Suprapubic skin (tissue), 4 donors: Measurements from ENCODE around the gene SOX6. TPM values are rescaled to one million over a fixed set of nuclear protein-coding genes. Genes with fewer than 3 reads are reported as not detected.
"Not testable (repeated sequence)": the region's sequence is repeated elsewhere in the genome, so short reads cannot be mapped to it uniquely, and the experiment has no call there.

Experiments used
- DNase-seq, 2 donors: peaks; one replicate each; pipeline ENCODE4 v3.0.0-alpha.2; 2019; ENCODE audit warnings: low spot score in 2 of 2
- H3K27ac ChIP-seq: fragments of 200-600 bp; sonication (generic); one replicate; pipeline ENCODE4 v1.5.1; 2019
- H3K27me3 ChIP-seq: fragments of 200-600 bp; sonication (generic); one replicate; pipeline ENCODE4 v1.5.1; 2019
- H3K36me3 ChIP-seq: fragments of 200-600 bp; sonication (generic); one replicate; pipeline ENCODE4 v1.5.1; 2019
- H3K4me1 ChIP-seq: fragments of 200-600 bp; sonication (generic); one replicate; pipeline ENCODE4 v1.5.1; 2019
- H3K4me3 ChIP-seq: fragments of 200-600 bp; sonication (generic); one replicate; pipeline ENCODE4 v1.5.1; 2019; ENCODE audit warnings: mild to moderate bottlenecking
- H3K9me3 ChIP-seq: fragments of 200-600 bp; sonication (generic); one replicate; pipeline ENCODE4 v1.5.1; 2019
- EP300 ChIP-seq: sonication (generic); formaldehyde crosslinking; IDR thresholded peaks from one replicate; pipeline ENCODE4 v1.6.1; 2017; ENCODE audit warnings: antibody characterized with exemption
- POLR2A ChIP-seq, 2 donors: fragments of 450-650 bp; IDR thresholded peaks; one replicate each; pipeline ENCODE4 v1.6.1; 2017; ENCODE audit warnings: antibody characterized with exemption in 2 of 2, mild to moderate bottlenecking in 2 of 2, moderate library complexity in 2 of 2
- POLR2AphosphoS5 ChIP-seq, 3 donors: sonication (generic); formaldehyde crosslinking; IDR thresholded peaks; one replicate each; pipeline ENCODE4 v1.6.1; 2017; ENCODE audit warnings: antibody characterized with exemption in 3 of 3
- WGBS: methylation state at CpG from one replicate; pipeline ENCODE4 v1.1.5; 2018; 5-methylcytosine and 5-hydroxymethylcytosine counted together
- total RNA-seq, 4 donors: library from RNA; depleted of rRNA; stranded (reverse); fragments of >200 nt; gene quantifications; one replicate each; pipeline ENCODE4 v1.1.0, GENCODE V29; 2016
- TF ChIP-seq, protein P1 (sequence below), 2 donors: fragments of 200-600 bp in 1 of 2; fragments of 450-650 bp in 1 of 2; sonication (generic) in 1 of 2; IDR thresholded peaks; one replicate each; pipeline ENCODE4 v1.5.1; 2016 to 2019; ENCODE audit warnings: antibody characterized with exemption in 2 of 2, mild to moderate bottlenecking in 1 of 2, moderate library complexity in 1 of 2

SOX6 gene
- total RNA-seq, 4 donors from 2014 or later, result 12.1 to 32.0 (median 23.8) TPM

DNA sequence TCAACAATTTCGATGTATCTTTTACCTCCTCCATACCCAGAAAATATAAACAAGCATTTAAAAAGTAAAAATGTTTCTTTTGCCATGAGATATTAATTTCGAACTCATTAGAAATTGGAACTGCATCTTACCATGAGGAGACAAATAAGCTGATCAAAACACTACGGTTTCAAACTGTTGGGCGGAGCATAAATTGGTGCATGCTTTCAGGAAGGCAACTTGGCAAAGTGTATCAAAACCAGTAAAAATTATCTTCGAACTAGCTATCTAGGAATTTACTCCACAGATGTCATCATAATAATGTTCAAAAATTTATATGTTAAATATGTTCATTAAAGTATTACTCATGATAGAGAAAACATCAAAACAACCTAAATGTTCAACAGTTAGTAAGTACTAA lies 21.4 kb upstream of the SOX6 start:
- Histone ChIP-seq H3K27ac (no peak overlapping the region), H3K36me3 (no peaks in the 10 kb centered on the region), H3K9me3 (no peaks in the 10 kb centered on the region), H3K27me3 (no peaks in the 10 kb centered on the region), H3K4me1 (no peaks in the 10 kb centered on the region), H3K4me3 (no peak overlapping the region)
- 62% methylated on average over 5 of the region's 5 CpGs for WGBS
- TF ChIP-seq EP300, result no peak
- no peak for TF ChIP-seq POLR2A (IDR thresholded peaks at IDR 0.05)
- TF ChIP-seq, protein P1, sequence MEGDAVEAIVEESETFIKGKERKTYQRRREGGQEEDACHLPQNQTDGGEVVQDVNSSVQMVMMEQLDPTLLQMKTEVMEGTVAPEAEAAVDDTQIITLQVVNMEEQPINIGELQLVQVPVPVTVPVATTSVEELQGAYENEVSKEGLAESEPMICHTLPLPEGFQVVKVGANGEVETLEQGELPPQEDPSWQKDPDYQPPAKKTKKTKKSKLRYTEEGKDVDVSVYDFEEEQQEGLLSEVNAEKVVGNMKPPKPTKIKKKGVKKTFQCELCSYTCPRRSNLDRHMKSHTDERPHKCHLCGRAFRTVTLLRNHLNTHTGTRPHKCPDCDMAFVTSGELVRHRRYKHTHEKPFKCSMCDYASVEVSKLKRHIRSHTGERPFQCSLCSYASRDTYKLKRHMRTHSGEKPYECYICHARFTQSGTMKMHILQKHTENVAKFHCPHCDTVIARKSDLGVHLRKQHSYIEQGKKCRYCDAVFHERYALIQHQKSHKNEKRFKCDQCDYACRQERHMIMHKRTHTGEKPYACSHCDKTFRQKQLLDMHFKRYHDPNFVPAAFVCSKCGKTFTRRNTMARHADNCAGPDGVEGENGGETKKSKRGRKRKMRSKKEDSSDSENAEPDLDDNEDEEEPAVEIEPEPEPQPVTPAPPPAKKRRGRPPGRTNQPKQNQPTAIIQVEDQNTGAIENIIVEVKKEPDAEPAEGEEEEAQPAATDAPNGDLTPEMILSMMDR (IDR thresholded peaks at IDR 0.05), result no peak
- TF ChIP-seq POLR2AphosphoS5 (IDR thresholded peaks at IDR 0.05), result no peak
- no peak for DNase-seq

DNA sequence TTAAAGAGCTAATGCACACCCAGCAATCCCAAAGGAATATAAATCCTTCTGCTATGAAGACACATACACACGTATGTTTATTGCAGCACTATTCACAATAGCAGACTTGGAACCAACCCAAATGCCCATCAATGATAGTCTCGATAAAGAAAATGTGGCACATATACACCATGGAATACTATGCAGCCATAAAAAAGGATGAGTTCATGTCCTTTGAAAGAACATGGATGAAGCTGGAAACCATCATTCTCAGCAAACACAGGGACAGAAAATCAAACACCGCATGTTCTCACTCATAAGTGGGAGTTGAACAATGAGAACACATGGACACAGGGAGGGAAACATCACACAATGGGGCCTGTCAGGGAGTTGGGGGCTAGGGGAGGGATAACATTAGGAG lies 19.3 kb upstream of the SOX6 start:
- 88% methylated on average over 3 of the region's 3 CpGs for WGBS
- H3K27ac ChIP-seq, H3K4me1 ChIP-seq, DNase-seq, H3K4me3 ChIP-seq, H3K9me3 ChIP-seq, H3K27me3 ChIP-seq, H3K36me3 ChIP-seq: not testable (repeated sequence)

DNA sequence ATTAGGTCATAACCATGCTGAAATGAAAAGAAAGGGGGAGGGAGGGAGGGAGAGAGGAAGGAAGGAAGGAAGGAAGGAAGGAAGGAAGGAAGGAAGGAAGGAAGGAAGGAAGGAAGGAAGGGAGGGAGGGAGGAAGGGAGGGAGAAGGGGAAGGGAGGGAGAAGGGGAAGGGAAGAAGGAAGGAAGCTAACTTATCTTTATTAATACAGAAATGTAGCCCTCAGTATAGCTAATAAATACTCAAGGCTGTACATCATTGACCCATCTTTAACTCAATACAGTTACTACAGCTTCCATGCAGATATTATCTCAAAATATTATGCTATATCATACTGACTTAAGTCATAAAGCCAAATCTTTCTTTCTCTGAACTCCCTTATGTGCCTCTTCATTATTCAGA lies 17.4 kb upstream of the SOX6 start:
- H3K27me3 ChIP-seq, result no peaks in the 10 kb centered on the region
- no peaks in the 10 kb centered on the region for H3K9me3 ChIP-seq
- no peak for TF ChIP-seq POLR2A (IDR thresholded peaks at IDR 0.05)
- TF ChIP-seq, protein P1 (IDR thresholded peaks at IDR 0.05), result no peak
- no peak for TF ChIP-seq POLR2AphosphoS5 (IDR thresholded peaks at IDR 0.05)
- no peak for TF ChIP-seq EP300
- H3K4me3 ChIP-seq, result no peak overlapping the region
- H3K36me3 ChIP-seq, result no peaks in the 10 kb centered on the region
- H3K4me1 ChIP-seq, result no peaks in the 10 kb centered on the region
- no peak for DNase-seq
- H3K27ac ChIP-seq, result no peak overlapping the region

DNA sequence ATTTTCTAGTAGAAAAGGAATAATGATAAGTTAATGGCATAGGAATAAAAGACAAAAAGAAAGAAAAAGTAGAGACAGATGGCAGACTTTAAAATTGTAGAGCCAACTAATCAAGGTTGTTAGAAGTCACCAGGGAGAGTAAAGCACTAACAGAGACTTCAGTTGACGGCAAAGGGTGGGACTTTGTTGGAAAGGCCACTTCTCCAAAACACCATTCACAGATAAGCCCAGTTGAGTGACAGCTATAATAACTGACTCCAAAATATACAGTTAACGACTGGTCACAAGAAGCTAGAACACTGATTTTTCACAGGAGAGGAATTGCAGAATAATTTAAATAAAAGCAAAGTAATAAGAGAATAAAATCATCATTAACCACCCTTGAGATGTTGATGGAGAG lies 16.0 kb upstream of the SOX6 start:
- H3K4me1 ChIP-seq, result no peaks in the 10 kb centered on the region
- no peak overlapping the region for H3K27ac ChIP-seq
- TF ChIP-seq POLR2AphosphoS5 (IDR thresholded peaks at IDR 0.05) (no peak), EP300 (no peak), POLR2A (IDR thresholded peaks at IDR 0.05) (no peak)
- TF ChIP-seq, protein P1 (IDR thresholded peaks at IDR 0.05), result no peak
- WGBS, result 90% methylated on average over 2 of the region's 2 CpGs
- H3K4me3 ChIP-seq, result no peak overlapping the region
- H3K27me3 ChIP-seq, result no peaks in the 10 kb centered on the region
- DNase-seq, result no peak
- H3K9me3 ChIP-seq, result no peaks in the 10 kb centered on the region
- no peaks in the 10 kb centered on the region for H3K36me3 ChIP-seq

DNA sequence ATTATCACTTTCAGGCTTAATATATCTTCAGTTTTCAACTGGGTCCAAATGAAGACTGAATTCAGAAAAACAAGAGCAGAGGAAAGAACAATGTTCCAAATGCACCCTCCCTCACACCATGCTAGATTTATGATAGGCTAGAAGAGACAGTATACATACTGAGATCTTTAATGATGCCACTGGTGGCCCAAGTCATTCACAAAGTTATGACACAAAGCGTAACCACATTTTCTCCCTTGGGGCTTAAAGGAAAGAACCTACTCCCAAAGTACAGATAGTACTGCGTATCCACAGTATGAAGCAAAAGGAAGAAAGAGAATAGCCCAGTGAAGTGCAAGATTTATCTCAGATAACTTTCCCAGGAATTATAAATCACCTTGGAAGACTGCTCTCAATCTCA lies 10.9 kb upstream of the SOX6 start:
- Histone ChIP-seq H3K9me3 (no peaks in the 10 kb centered on the region), H3K4me3 (no peak overlapping the region), H3K27ac (no peak overlapping the region), H3K36me3 (no peaks in the 10 kb centered on the region), H3K4me1 (no peaks in the 10 kb centered on the region), H3K27me3 (no peaks in the 10 kb centered on the region)
- DNase-seq, result no peak
- WGBS, result 91% methylated on average over 2 of the region's 2 CpGs
- TF ChIP-seq POLR2A (IDR thresholded peaks at IDR 0.05), result no peak
- TF ChIP-seq POLR2AphosphoS5 (IDR thresholded peaks at IDR 0.05), result no peak
- TF ChIP-seq EP300, result no peak
- TF ChIP-seq, protein P1 (IDR thresholded peaks at IDR 0.05), result no peak

DNA sequence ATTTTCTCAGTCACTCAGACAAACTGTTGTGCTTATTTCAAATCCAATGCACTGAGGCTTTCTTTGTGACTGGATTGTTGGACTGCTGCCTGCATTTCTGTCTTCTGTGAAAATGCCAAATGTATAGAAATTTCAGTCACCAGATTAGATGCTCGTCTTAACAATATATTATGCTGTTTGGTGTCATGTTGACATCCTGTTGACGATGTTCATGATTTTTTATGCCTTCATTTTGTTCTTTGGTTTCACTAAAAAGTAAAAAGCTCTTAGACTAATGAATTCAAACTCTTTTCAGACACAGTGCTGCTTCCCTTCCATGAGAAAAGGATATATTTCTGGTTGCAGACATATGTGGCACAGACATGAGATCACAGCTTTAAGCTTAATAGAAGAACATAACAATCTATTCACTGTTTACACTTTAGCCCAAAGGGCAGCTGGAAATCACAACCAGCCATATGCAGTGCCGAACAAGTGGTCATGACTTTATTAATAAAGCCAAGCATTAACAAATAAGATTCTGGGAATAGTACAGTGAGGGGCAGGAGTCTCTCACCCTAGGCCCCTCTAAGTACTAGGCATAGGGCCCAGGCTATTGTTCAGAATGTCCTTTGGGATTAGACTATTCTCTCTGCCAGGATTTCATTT lies 9.4 kb upstream of the SOX6 start:
- Histone ChIP-seq H3K27me3 (no peaks in the 10 kb centered on the region), H3K4me3 (no peak overlapping the region), H3K9me3 (no peaks in the 10 kb centered on the region), H3K27ac (no peak overlapping the region), H3K36me3 (no peaks in the 10 kb centered on the region), H3K4me1 (no peaks in the 10 kb centered on the region)
- no peak for DNase-seq
- WGBS, result 51% methylated on average over 3 of the region's 3 CpGs
- TF ChIP-seq, protein P1 (IDR thresholded peaks at IDR 0.05), result no peak
- TF ChIP-seq POLR2AphosphoS5 (IDR thresholded peaks at IDR 0.05), result no peak
- no peak for TF ChIP-seq EP300
- TF ChIP-seq POLR2A (IDR thresholded peaks at IDR 0.05), result no peak
